PC-9 (cell line): Measurements from ENCODE around the gene CUX1. TPM values are rescaled to one million over a fixed set of nuclear protein-coding genes. Genes with fewer than 3 reads are reported as not detected.

Experiments
- BruUV-seq: library from RNA; stranded (reverse); fragments of 400-500 nt; replicated peaks from 2 replicates; lab custom pipeline; 2021; lab: Mats Ljungman, UMichigan
- CTCF ChIA-PET: fragments of 300-600 bp; sonication (Branson Sonifier 250); formaldehyde crosslinking; loops from one replicate; lab custom pipeline; 2022; ENCODE audit warnings: antibody characterized with exemption; lab: Charles Lee
- POLR2A ChIA-PET: fragments of 300-600 bp; sonication (Branson Sonifier 250); formaldehyde crosslinking; loops from one replicate; lab custom pipeline; 2022; ENCODE audit warnings: antibody characterized with exemption; ENCODE audit not compliant: unreplicated experiment; lab: Charles Lee
- DNase-seq, 2 experiments: peaks; one replicate each; pipeline versions ENCODE4 v3.0.0 to v3.0.0-alpha.2; 2015 to 2022; ENCODE audit warnings: mixed read lengths in 1 of 2
- H2AFZ ChIP-seq: fragments of 200-600 bp; sonication (generic); 2 replicates; pipeline ENCODE4 v1.8.1; 2017; ENCODE audit warnings: antibody characterized with exemption
- H3F3A ChIP-seq: fragments of 200-600 bp; sonication (generic); 2 replicates; pipeline ENCODE4 v1.8.1; 2017; ENCODE audit warnings: antibody characterized with exemption, mild to moderate bottlenecking, low read depth; ENCODE audit not compliant: insufficient read depth
- H3K27ac ChIP-seq: fragments of 200-600 bp; sonication (generic); 2 replicates; pipeline ENCODE4 v1.6.1; 2016; ENCODE audit warnings: mixed run types
- H3K27me3 ChIP-seq: fragments of 200-600 bp; sonication (generic); 2 replicates; pipeline ENCODE4 v1.6.1; 2016; ENCODE audit warnings: low read depth, mixed run types; ENCODE audit not compliant: insufficient read depth
- H3K36me3 ChIP-seq: fragments of 200-600 bp; sonication (generic); 2 replicates; pipeline ENCODE4 v1.6.1; 2016; ENCODE audit warnings: low read depth, mixed run types
- H3K4me1 ChIP-seq: fragments of 200-600 bp; sonication (generic); replicated peaks from 2 replicates; pipeline ENCODE4 v1.6.1; 2016; ENCODE audit warnings: mixed run types; ENCODE audit not compliant: insufficient read depth
- H3K4me2 ChIP-seq: fragments of 200-600 bp; sonication (generic); 2 replicates; pipeline ENCODE4 v1.6.1; 2017; ENCODE audit warnings: mixed run types
- H3K4me3 ChIP-seq: fragments of 200-600 bp; sonication (generic); 2 replicates; pipeline ENCODE4 v1.6.1; 2016; ENCODE audit warnings: mixed run types
- H3K79me2 ChIP-seq: fragments of 200-600 bp; sonication (generic); 2 replicates; pipeline ENCODE4 v1.6.1; 2017; ENCODE audit warnings: low read depth, mixed run types
- H3K9me2 ChIP-seq: fragments of 200-600 bp; sonication (generic); 2 replicates; pipeline ENCODE4 v1.8.1; 2017; ENCODE audit warnings: mild to moderate bottlenecking; ENCODE audit not compliant: insufficient read depth
- H3K9me3 ChIP-seq: fragments of 200-600 bp; sonication (generic); 2 replicates; pipeline ENCODE4 v1.8.1; 2016; ENCODE audit warnings: low read depth; ENCODE audit not compliant: insufficient read depth
- H4K20me1 ChIP-seq: fragments of 200-600 bp; sonication (generic); 2 replicates; pipeline ENCODE4 v1.8.1; 2017; ENCODE audit not compliant: insufficient read depth
- CTCF ChIP-seq: fragments of 200-600 bp; sonication (generic); conservative IDR thresholded peaks from 2 replicates; pipeline ENCODE4 v1.6.1; 2017; ENCODE audit warnings: mixed run types, antibody characterized with exemption, mild to moderate bottlenecking, moderate library complexity
- EZH2 ChIP-seq: fragments of 200-600 bp; sonication (generic); IDR thresholded peaks from 2 replicates; pipeline ENCODE4 v1.8.0; 2017; ENCODE audit warnings: antibody characterized with exemption, low read depth
- intact Hi-C: fragments of 100-400 bp; cut with micrococcal nuclease; formaldehyde crosslinking; loops from one replicate; pipeline ENCODE4 v1.10.0; 2022; ENCODE audit not compliant: unreplicated experiment
- total RNA-seq: library from RNA; stranded (reverse); gene quantifications from 2 replicates; pipeline ENCODE4 v1.2.3, GENCODE V29; 2021

CUX1 gene
- total RNA-seq, 1 experiment from 2014 or later = 83.3 TPM

GRCh38 chr7:102012941-102013461 lies 195.6 kb downstream of the CUX1 start:
- no TSS peak for BruUV-seq
- POLR2A ChIA-PET = no interaction called here

GRCh38 chr7:102018876-102019275 lies 201.4 kb downstream of the CUX1 start:
- Histone ChIP-seq H3K4me3 (no peak overlapping the region), H3K27ac (no peak overlapping the region), H3K4me2 (no peak overlapping the region), H3K9me3 (no peaks in the 10 kb centered on the region), H4K20me1 (no peaks in the 10 kb centered on the region), H3K79me2 (no peaks in the 10 kb centered on the region), H3K27me3 (no peaks in the 10 kb centered on the region), H3K36me3 (no peaks in the 10 kb centered on the region), H3F3A (no peaks in the 10 kb centered on the region), H2AFZ (no peak overlapping the region), H3K9me2 (no peaks in the 10 kb centered on the region), H3K4me1 (no peaks in the 10 kb centered on the region)
- no peak for DNase-seq
- CTCF ChIA-PET = no interaction called here
- intact Hi-C loops = no loop called here
- POLR2A ChIA-PET = no interaction called here
- no peak for TF ChIP-seq CTCF
- TF ChIP-seq EZH2 = no peak
- no TSS peak for BruUV-seq

More at GRCh38 chr7:102012941-102013461, 195.6 kb downstream of the CUX1 start:
- no peak overlapping the region for H3K4me2 ChIP-seq
- peaks cover 6% of the 10 kb centered on the region for H4K20me1 ChIP-seq
- TF ChIP-seq EZH2 = no peak
- no peak for TF ChIP-seq CTCF
- no peaks in the 10 kb centered on the region for H3K4me1 ChIP-seq
- no peaks in the 10 kb centered on the region for H3K36me3 ChIP-seq
- H2AFZ ChIP-seq = no peak overlapping the region
- no peak overlapping the region for H3K27ac ChIP-seq
- H3K9me3 ChIP-seq = no peaks in the 10 kb centered on the region
- DNase-seq = no peak
- intact Hi-C loops = no loop called here
- no peak overlapping the region for H3K4me3 ChIP-seq
- no peaks in the 10 kb centered on the region for H3K9me2 ChIP-seq
- CTCF ChIA-PET = interaction anchor here (0.6 kb wide), 1 partner anchor 470 kb away, joined by 3 read pairs; no protein-coding TSS in a partner anchor
- H3K79me2 ChIP-seq = no peaks in the 10 kb centered on the region
- no peaks in the 10 kb centered on the region for H3K27me3 ChIP-seq
- H3F3A ChIP-seq = no peaks in the 10 kb centered on the region

GRCh38 chr7:102019461-102019860 lies 202.0 kb downstream of the CUX1 start:
- TF ChIP-seq CTCF (no peak), EZH2 (no peak)
- Histone ChIP-seq H3K4me3 (no peak overlapping the region), H3K4me1 (no peaks in the 10 kb centered on the region), H3K9me2 (no peaks in the 10 kb centered on the region), H3K36me3 (no peaks in the 10 kb centered on the region), H3F3A (no peaks in the 10 kb centered on the region), H3K4me2 (no peak overlapping the region), H3K9me3 (no peaks in the 10 kb centered on the region), H4K20me1 (no peaks in the 10 kb centered on the region), H3K79me2 (no peaks in the 10 kb centered on the region), H3K27me3 (no peaks in the 10 kb centered on the region), H3K27ac (no peak overlapping the region), H2AFZ (no peak overlapping the region)
- POLR2A ChIA-PET = no interaction called here
- DNase-seq = no peak
- CTCF ChIA-PET = interaction anchor here (0.6 kb wide), 1 partner anchor 207 kb away, joined by 6 read pairs; no protein-coding TSS in a partner anchor
- intact Hi-C loops = no loop called here
- no TSS peak for BruUV-seq
